Renal cortex interstitium (tissue), 11 donors: ENCODE measurements around the gene PSTK. TPM values are rescaled to one million over a fixed set of nuclear protein-coding genes. Genes with fewer than 3 reads are reported as not detected.

Source experiments
- DNase-seq, 11 donors: peaks; one replicate each; pipeline ENCODE4 v3.0.0-alpha.2; 2013; ENCODE audit warnings: low read depth in 9 of 11, low spot score in 4 of 11; ENCODE audit errors: extremely low read depth in 1 of 11
- polyA plus RNA-seq, 3 donors: library from polyadenylated mRNA; unstranded; fragments of 120-200 nt; gene quantifications; one replicate each; pipeline ENCODE4 v1.2.1, GENCODE V29; 2013; ENCODE audit not compliant: insufficient read length in 3 of 3

Gene PSTK
- polyA plus RNA-seq, 3 donors, result 9.1 to 11.7 (median 11.2) TPM

DNA sequence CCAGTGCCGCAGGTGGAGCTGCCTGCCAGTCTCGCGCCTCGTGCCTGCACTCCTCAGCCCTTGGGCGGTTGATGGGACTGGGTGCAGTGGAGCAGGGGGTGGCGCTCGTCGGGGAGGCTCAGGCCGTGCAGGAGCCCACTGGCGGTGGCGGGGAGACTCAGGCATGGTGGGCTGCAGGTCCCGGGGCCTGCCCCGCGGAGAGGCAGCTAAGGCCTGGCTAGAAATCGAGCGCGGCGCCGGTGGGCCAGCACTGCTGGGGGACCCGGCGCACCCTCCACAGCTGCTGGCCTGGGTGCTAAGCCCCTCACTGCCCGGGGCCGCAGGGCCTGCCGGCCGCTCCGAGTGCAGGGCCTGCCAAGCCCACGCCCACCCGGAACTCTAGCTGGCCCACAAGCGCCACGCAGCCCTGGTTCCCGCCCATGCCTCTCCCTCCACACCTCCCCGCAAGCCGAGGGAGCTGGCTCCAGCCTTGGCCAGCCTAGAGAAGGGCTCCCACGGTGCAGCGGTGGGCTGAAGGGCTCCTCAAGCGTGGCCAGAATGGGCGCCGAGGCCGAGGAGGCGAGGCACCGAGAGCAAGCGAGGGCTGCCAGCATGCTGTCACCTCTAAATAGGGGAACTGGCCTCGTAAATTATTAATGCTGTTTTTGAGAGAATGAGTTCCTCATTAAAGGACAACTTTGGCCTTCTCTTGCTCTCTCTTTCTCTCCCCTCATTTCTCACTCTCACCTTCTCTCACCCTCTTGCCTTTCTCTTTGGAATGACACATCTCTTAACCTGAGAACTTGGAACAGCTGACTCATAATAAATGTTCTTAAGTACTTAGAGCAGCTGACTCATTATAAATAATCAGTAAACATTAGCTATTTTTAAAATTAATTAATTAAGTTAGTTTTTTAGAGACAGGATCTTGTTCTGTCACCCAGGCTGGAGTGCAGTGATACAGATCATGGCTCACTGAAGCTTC lies 33.5 kb downstream of the PSTK start:
- no peak for DNase-seq

DNA sequence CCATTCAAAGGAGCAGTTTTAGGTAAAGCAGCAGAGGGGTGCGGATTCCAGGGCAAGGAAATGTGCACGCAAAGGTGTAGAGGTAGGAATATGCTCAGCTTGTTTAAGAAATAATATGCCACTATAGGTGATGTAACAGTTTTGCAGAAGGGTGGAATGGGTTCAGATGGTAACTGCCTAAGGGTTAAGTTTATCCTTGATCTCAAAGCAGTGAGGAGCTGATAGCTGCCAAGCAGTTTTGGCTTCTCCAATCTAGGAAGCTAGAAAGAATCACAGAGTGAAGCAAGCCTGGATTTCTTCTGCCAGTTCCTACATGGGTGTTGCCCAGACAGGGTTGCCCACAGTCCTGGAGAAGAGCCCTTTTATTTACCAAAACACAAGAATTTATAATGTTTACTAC lies 34.6 kb downstream of the PSTK start:
- DNase-seq, result no peak

DNA sequence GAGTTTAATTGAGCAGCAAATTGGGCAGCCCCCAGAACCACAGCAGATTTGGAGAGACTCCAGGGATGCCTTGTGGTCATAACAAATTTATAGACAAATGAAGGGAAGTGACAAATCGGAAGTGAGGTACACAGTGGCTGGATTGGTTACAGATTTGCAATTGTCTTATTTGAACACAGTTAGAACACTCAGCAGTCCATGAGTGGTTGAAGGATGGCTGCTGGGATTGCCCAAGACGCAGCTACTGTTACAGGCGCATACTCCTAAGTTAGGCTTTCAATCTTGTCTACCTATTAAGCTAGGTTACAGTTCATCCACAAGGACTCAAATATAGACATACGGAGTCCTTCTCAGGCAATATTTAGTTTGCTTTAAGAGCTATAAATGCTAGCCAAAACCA lies 36.0 kb downstream of the PSTK start:
- DNase-seq, result no peak

DNA sequence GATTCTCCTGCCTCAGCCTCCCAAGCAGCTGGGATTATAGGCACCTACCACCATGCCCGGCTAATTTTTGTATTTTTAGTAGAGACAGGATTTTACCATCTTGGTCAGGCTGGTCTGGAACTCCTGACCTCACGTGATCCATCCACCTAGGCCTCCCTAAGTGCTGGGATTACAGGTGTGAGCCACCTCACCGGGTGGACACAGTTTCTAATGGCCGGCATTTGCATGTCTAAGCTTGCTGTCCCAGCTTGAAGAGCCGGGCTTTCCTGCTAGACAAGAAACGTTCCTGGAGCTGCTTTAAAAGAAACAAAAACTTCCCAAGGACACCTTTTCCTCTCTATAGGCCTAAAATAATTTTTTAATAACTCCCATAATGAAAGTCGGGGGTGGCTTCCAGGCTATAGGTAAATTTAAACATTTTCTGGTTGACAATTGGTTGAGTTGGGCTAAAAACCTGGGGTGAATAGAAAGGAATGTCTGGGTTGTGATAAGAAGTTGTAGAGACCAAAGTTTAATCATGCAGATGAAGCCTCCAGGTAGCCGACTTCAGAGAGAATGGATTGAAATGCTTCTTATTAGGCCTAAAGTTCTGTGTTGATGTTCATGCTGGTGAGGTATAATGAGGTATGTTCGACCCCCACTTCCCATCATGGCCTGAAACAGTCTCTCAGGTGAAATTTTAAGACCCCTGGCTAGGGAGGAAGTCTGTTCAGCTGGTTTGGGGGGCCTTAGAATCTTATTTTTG lies 37.4 kb downstream of the PSTK start:
- DNase-seq, result no peak

DNA sequence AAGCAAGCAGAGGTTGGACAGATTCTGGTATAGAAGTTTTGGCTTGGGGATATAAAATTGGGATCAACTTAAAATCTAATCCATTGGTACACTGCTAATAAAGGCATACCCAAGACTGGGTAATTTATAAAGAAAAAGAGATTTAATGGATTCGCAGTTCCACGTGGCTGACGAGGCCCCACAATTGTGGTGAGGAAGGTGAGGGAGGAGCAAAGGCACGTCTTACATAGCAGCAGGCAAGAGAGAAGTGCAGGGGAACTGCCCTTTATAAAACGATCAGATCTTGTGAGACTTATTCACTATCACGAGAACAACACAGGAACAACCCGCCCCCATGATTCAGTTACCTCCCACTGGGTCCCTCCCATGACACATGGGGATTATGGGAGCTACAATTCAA lies 38.3 kb downstream of the PSTK start:
- DNase-seq, result no peak

DNA sequence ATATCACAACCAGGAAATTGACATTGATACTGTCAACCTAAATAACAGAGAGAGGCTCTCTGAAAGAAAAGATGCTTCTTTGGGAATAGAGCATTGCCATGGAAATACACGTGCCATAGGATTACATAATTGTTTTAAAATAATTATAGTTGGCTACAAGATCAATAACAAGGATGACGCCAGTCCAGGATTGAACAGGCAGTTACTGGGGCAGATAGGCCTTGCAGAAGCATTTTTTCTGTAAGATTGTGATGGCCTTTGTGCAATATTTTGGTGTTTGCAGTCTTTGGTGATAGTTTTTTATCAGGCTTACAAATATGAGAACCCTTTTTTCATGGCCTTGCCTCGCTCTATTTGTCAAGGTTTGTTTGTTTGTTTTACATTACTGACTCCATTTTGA lies 39.1 kb downstream of the PSTK start:
- no peak for DNase-seq

DNA sequence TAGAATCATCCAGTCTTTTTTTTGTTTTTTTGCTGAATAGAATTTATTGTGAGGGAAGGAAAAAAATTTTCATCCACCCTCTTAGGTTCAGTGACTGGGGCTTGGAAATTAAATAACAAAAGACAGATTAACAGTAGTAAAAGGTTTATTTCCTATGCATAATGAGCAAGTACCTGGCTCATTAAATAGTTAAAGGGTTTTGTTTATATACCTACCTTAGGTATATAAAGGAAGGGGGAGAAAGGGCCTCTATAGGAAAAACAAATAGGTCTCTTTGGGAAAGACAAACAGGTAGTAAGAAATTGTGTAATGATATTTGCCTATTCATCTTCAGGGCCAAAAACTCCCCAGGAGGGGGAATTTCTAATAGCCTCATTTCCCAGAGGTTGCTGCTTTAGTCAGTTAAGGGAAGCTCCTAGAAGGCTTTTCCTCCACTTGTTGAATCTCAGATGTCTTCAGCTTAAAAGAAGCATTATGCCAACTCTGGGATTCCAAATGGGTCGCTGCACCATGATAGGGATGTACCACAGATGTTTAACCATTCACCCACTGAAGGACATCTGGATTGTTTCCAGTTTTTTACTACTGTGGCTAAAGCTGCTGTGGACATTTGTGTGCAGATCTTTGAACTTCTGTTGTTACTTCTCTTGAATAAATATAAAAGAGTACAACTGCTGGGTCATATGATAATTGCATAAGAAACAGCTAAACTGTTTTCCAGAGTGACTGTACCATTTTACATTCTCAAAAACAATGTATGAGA lies 39.9 kb downstream of the PSTK start:
- no peak for DNase-seq

DNA sequence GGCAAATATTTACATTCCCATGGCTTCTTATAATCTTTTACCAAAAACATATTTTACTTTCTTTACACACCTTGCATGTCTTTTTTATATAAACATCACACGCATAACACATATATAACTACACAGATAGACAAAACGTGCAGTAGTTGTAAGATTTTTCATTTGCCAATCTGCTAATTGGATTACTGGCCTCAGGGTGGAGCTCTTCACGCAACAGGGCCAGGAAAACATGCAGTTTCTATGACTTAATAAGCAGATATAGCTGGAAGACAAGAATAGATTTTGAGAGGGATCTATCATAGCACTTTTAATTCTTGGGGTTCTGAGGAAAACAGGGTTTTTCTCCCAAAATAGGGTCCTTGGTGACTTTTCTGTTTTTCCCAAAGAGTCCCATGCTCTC lies 41.3 kb downstream of the PSTK start:
- DNase-seq, result no peak

DNA sequence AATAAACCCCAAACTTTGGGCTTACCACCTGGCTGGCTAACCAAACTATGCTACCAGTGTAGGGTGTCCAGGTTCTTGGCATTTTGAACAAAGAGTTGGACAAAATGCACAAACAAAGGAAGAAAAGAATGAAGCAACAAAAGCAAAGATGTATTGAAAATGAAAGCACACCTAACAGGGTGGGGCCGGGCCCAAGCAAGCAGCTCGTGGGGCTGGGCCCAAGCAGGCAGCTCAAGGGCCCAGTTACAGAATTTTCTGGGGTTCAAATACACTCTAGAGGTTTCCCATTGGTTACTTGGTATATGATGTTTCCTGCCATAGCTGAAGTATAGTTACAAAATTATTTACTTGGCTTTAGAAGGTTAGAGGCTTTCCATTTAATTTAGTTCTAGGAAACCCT lies 44.3 kb downstream of the PSTK start:
- no peak for DNase-seq

DNA sequence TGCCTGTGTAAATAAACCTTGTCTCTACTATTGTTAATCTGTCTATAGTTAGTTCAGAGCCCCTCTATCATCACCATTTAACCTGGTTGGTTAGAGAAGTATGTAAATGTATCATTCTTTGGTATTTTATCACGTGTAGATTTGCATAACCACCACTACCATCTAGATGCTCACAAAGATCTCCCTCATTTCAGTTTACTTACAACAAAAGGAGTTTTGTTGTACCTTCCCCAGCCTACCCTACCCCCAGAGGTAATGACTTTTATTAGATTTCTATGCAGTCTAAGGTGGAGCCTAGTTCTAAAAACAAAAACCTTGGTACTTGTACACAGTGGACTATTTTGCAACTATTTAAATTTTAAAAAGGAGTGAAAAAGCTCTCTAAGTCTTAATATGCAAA lies 46.1 kb downstream of the PSTK start:
- no peak for DNase-seq

DNA sequence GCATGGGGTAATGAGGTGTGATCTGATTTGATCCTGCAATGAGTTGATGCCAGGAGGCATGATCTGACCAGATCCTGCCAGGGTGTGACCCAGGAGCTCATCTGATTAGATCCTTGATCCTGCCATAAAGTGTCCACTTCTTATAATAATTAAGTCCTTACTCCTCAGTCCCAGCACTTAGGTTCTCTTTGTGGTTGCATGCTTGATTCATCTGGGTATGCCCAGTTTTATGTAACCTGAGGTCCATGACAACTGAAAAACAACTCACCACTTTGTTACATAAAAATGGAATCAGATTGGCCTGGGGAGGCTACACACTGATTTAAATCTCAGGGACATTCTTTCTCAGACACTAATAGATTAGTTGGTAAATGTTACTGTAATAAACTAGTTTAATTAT lies 47.7 kb downstream of the PSTK start:
- DNase-seq, result no peak

DNA sequence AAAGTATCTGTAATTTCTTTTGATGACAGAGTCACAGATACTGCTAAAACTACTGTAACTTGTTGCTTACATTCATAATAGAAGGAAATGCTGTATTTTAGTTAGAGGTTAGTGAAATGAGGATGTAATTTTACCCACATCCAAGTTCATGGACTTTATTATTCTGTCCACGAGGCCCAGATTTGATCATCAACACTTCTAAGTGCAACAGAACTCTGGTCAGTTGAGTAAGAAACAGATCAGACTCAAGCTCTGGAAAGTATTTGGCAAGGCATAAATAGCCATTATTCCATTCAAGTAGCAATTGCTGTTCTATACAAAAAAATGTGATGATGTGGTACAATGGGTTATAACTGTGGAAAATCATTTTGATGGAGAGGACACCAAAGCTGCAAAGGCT lies 50.9 kb downstream of the PSTK start:
- DNase-seq, result no peak

DNA sequence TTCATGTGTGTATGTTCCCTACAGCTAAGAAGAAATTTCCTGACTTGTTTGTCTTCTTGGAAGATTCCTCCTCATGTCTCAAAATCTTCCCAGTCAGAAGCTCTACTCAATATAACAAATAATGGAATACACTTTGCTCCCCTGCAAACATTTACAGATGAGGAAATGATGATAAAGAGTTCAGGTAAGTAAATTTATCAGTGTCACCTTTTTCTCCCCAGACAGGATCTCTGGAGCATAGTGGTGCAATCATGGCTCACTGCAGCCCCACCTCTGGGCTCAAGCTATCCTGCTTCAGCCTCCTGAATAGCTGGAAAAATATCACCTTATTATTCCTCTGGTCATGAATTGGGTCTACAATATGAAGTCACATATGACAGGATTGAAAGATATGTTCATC lies 54.1 kb downstream of the PSTK start:
- DNase-seq, result no peak

DNA sequence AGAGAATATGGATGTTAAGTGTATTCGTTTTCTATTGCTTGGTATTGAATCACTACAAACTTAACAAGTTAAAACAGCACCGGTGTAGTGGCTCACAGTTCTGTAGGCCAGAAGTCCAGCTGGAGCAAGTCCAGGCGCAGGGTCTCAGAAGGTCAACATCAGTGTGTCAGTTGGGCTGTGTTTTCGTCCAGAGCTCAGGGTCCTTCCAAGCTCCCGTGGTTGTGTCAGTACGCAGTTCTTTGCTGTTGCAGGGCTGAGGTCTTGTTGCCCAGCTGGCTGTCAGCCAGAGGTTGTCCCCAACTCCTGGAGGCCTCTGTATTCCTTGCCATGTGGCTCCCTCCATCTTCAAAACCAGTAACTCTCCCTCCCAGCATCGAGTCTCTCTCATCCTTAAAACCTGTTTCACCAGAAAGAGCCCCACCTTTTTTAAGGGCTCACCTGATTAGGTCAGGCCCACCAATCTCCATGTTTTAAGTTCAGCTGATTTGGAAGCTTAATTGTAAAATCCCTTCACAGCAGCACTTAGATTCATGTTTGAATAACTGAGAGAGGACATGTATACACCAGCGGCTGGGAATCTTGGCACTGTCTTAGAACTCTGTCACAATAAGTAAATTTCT lies 55.4 kb downstream of the PSTK start:
- DNase-seq, result no peak

DNA sequence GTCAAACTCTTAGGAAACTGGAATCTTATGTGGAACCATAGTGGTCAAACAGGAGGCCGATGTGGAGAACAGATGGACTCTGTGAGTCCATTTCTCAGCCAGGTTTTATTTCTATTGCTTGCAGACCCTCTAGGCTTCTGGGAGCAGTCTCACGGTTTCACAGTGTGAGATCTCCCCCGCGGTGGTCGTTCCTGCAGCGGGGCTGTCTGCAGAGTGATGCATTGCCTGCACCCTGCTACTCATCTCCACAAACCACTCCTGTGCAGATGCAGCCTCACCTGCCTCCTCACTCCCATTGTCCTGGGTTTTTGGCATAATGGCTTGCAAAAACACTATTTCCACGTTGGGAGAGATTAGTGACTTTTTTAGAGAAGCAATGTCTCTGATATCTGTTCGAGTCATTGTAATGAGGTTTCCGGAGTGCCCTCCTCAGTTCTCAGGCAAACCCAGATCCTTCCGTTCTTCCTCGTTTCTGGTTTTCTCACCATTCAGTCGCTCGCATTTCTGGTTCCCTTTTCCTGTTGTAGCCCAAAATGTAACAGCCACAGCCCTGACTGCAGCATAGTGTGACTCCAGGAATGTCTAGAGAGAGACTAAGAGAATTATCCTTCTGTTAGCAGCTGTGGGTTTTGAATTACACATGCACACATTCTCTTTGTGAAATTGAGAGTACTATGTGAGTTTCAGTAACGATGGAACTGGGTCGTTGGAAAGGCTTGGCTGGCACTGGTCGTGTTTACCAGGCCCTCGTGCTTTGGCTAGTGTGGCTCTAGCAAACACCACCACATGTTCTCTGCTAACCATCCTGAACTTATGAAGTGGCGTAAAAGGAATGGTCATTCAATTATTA lies 58.8 kb downstream of the PSTK start:
- no peak for DNase-seq

DNA sequence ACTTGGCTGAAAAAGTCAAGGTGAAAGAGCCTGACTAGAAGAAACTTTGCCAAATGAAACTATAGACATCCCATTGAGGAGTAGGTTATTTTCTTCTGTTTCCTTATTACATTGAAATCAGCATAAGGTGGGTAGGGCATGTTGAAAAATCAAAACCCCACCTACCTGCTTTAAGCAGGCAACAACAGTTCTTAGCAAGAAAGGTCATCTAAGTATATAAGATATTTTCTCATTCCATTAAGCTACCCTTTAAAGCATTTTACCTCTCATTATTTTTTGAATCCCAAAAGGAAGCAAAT lies 59.4 kb downstream of the PSTK start:
- DNase-seq, result no peak
